Central memory CD8-positive, alpha-beta T cell (primary cell): ENCODE measurements around the gene HSD17B12.

Experiments used
- ATAC-seq: fragments of 150-1000 bp; cut with Tn5 transposase; replicated peaks from 2 replicates; pipeline ENCODE4 v1.10.0; 2022; ENCODE audit warnings: mild to moderate bottlenecking, moderate FRiP score, moderate number of reproducible peaks; ENCODE audit not compliant: poor library complexity, severe bottlenecking; ENCODE audit errors: extremely low read depth
- DNase-seq, 2 donors: peaks; one replicate each; pipeline ENCODE4 v3.0.0; 2021; ENCODE audit warnings: low spot score in 2 of 2
- H3K27ac Mint-ChIP-seq: one replicate; pipeline ENCODE4 v1.8.0; 2022; ENCODE audit warnings: low read depth, mild to moderate bottlenecking, moderate library complexity, mixed read lengths
- H3K27me3 Mint-ChIP-seq: one replicate; pipeline ENCODE4 v1.8.0; 2022; ENCODE audit warnings: mixed read lengths
- H3K36me3 Mint-ChIP-seq: one replicate; pipeline ENCODE4 v1.8.0; 2022; ENCODE audit warnings: mild to moderate bottlenecking, moderate library complexity, mixed read lengths; ENCODE audit not compliant: insufficient read depth
- H3K4me1 Mint-ChIP-seq: one replicate; pipeline ENCODE4 v1.8.0; 2022; ENCODE audit warnings: mixed read lengths
- H3K4me3 Mint-ChIP-seq: one replicate; pipeline ENCODE4 v1.8.0; 2022; ENCODE audit warnings: mild to moderate bottlenecking, moderate library complexity, mixed read lengths
- H3K9me3 Mint-ChIP-seq: one replicate; pipeline ENCODE4 v1.8.0; 2022; ENCODE audit warnings: mixed read lengths

The HSD17B12 gene

GRCh38 chr11:43789700-43790443 lies 109.3 kb downstream of the HSD17B12 start:
- H3K9me3 Mint-ChIP-seq: peaks cover 6% of the 10 kb centered on the region
- no peak overlapping the region for H3K27ac Mint-ChIP-seq
- no peaks in the 10 kb centered on the region for H3K36me3 Mint-ChIP-seq
- H3K4me3 Mint-ChIP-seq: no peak overlapping the region
- DNase-seq (no peak), ATAC-seq (no peak)
- H3K27me3 Mint-ChIP-seq: no peaks in the 10 kb centered on the region
- H3K4me1 Mint-ChIP-seq: peaks cover 6% of the 10 kb centered on the region

- ATAC-seq: no peak
- no peak for DNase-seq
- peaks cover under 1% of the 10 kb centered on the region for H3K9me3 Mint-ChIP-seq
- no peak overlapping the region for H3K4me3 Mint-ChIP-seq
- no peak overlapping the region for H3K27ac Mint-ChIP-seq
- peaks cover 6% of the 10 kb centered on the region for H3K4me1 Mint-ChIP-seq
- H3K27me3 Mint-ChIP-seq: no peaks in the 10 kb centered on the region
- H3K36me3 Mint-ChIP-seq: no peaks in the 10 kb centered on the region
Measured at GRCh38 chr11:43790444-43790794, 109.9 kb downstream of the HSD17B12 start.

DNA sequence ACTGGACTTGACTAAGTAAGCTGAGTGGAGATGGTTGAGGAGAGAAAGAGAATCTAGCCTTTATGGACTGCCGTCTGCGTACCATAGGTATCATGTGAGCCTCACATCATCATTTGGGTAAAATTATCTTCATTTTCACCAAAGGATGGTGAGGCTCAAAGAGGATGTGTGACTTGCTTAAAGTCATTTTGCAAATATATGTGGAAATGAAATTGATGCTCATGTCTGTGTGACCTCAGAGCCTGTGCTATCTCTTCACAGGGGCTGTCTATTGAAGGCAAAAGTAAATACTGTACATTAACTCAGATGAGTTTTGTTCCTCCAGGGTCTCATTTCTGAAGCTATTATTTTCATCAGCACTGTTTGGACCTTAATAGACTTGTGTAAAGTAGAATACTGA lies 116.8 kb downstream of the HSD17B12 start:
- Mint-ChIP-seq H3K36me3 (peaks cover 7% of the 10 kb centered on the region), H3K4me1 (no peaks in the 10 kb centered on the region), H3K9me3 (no peaks in the 10 kb centered on the region), H3K27me3 (no peaks in the 10 kb centered on the region), H3K4me3 (no peak overlapping the region), H3K27ac (no peak overlapping the region)
- DNase-seq: no peak
- no peak for ATAC-seq

DNA sequence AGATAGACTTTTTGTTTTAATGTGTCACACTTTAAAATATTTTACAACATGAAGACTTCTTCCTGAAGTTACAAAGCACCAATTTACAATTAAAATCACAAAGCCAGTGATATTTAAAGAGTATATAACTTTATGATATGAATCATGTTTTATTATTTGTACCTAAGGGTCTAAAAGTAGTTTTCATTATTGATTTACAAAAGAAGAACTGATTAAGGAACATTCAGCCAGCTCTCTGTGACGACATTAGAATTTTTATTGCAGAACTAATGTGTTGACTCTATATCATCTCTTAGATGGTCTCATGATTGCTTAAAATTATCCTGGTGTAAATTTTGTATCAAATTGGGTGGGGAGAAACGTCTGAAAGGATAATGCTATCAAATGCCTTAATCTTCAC lies 117.3 kb downstream of the HSD17B12 start:
- no peak for ATAC-seq
- Mint-ChIP-seq H3K27ac (no peak overlapping the region), H3K27me3 (no peaks in the 10 kb centered on the region), H3K36me3 (peaks cover 7% of the 10 kb centered on the region), H3K9me3 (no peaks in the 10 kb centered on the region), H3K4me3 (no peak overlapping the region), H3K4me1 (no peaks in the 10 kb centered on the region)
- DNase-seq: no peak

DNA sequence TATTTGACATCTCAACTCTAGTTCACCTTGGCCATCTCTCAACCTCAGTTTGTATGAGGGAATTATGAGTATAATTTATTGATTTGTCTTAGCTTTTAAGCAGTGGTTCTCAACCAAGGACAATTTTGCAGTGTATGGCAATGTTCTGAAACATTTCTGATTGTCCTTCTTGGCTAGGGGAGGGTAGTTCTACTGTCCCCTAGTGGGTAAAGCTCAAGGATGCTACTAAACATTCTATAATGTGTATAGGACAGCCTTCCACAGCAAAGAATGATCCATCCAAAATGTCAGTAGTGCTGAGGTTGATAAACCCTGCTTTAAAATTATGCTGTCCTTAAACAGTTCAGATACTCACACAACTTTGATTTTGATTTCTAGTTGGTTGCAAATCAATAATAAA lies 122.0 kb downstream of the HSD17B12 start:
- Mint-ChIP-seq H3K4me1 (no peaks in the 10 kb centered on the region), H3K36me3 (peaks cover 9% of the 10 kb centered on the region), H3K27ac (no peak overlapping the region), H3K9me3 (no peaks in the 10 kb centered on the region), H3K4me3 (no peak overlapping the region), H3K27me3 (no peaks in the 10 kb centered on the region)
- no peak for DNase-seq
- no peak for ATAC-seq

DNA sequence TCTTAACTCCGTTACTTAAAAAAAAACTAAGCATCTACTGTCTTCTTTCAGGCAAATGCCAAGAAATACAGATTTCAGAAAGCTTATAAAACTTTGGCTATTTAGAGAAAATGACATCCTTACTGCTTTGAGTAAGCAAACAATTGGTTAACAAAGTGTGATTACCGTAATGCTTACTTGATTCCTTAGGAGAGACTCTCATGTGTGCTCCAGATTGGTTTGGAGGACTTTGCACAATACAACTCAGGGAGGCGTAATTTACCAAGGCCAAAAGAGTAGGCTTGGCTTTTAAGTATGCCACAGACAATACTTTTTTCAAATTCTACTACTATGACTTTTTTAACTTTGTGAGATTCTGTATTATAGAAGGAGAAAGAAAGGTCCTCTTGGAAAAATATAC lies 123.2 kb downstream of the HSD17B12 start:
- Mint-ChIP-seq H3K4me1 (no peaks in the 10 kb centered on the region), H3K27me3 (no peaks in the 10 kb centered on the region), H3K4me3 (no peak overlapping the region), H3K36me3 (peaks cover 6% of the 10 kb centered on the region), H3K9me3 (no peaks in the 10 kb centered on the region), H3K27ac (no peak overlapping the region)
- DNase-seq: no peak
- ATAC-seq: no peak

DNA sequence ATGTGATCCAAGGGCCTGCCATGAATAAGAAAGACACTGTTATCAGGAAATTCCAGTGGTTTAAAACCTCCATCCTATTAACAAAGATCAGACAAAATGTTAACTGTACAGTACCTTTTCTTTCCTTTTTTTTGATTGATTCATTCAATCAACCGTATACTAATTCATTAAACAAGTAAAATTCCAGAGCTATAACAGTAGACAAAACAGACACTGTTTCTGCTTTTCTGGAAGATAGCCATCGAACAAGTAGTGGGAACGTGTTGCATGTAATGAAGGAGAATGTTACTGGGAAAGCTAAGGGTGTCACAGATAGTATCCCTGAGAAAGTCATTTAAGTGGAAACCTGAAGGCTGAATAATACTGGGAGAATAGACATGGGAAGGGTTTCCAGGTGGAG lies 126.4 kb downstream of the HSD17B12 start:
- H3K4me1 Mint-ChIP-seq: no peaks in the 10 kb centered on the region
- no peak overlapping the region for H3K4me3 Mint-ChIP-seq
- no peaks in the 10 kb centered on the region for H3K27me3 Mint-ChIP-seq
- DNase-seq: no peak
- no peaks in the 10 kb centered on the region for H3K9me3 Mint-ChIP-seq
- no peak overlapping the region for H3K27ac Mint-ChIP-seq
- no peak for ATAC-seq
- H3K36me3 Mint-ChIP-seq: peaks cover 2% of the 10 kb centered on the region

DNA sequence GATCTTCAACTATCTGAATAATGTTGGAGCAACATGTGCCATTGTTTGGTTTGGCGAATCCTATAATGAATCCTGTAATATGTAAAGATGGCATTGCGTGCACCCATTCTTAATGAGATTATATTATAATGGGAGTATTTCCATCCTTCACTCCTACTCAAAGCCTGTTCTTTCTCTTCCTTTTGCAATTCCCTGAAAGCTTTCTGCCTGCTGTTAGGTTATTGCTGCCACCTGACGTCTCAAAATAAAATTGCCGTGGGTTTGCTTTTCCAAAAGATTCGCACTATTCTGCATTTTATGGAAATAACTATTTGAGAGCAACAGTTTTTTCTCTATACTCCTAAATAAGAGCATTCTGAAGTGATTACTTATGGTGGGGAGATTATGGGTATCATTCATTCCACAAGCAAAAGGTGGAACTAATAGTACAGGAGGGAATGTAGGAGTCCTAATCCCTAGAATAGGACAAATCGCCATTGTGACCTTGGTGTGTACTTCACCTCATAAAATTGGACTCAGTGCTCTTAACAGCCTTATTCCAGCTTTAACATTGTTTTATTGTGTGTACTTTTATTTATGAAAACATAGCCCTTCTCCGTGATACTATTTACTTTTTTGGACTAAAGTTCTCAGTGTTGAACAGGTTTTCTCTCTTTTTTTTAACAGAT lies 130.5 kb downstream of the HSD17B12 start:
- no peak overlapping the region for H3K4me3 Mint-ChIP-seq

DNA sequence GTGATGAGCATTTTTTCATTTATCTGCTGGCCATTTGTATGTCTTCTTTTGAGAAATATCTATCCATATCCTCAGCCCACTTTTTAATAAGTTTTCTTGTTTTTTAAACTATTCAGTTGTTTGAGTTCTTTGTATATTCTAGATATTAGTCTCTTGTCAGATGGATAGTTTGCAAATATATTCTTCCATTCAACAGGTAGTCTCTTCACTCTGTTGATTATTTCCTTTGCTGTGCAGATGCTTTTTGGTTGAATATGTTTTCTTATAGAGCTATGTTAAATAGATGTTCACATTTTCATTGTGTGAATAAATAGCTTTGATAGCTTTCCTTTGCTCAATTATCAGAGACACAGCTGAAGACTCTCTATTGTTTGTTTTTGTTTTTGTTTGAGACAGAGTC lies 131.9 kb downstream of the HSD17B12 start:
- no peak overlapping the region for H3K4me3 Mint-ChIP-seq
- no peaks in the 10 kb centered on the region for H3K9me3 Mint-ChIP-seq
- no peaks in the 10 kb centered on the region for H3K27me3 Mint-ChIP-seq
- H3K27ac Mint-ChIP-seq: no peak overlapping the region
- DNase-seq (no peak), ATAC-seq (no peak)
- H3K4me1 Mint-ChIP-seq: no peaks in the 10 kb centered on the region
- peaks cover 2% of the 10 kb centered on the region for H3K36me3 Mint-ChIP-seq

More for the DNA sequence above, 130.5 kb downstream of the HSD17B12 start:
- H3K36me3 Mint-ChIP-seq: no peaks in the 10 kb centered on the region
- ATAC-seq (no peak), DNase-seq (no peak)
- H3K9me3 Mint-ChIP-seq: no peaks in the 10 kb centered on the region
- H3K27ac Mint-ChIP-seq: no peak overlapping the region
- no peaks in the 10 kb centered on the region for H3K27me3 Mint-ChIP-seq
- H3K4me1 Mint-ChIP-seq: no peaks in the 10 kb centered on the region

DNA sequence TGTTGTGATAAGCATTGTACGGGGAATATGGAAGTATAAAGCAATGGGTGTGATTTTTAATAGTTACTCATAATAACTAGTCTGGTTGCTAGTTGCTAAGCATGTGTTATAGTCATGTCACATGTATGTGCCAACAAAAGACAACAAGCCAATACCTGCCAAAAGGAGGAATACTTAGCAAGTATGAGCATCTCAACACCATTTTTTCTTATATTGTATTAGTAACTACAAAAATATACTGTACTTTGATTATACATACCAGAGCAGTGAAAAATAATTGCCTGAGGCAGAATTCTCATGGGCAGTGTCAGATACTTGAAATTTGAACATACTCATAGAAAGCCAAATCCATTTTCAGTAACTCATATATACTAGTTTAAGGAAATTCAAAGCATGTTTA lies 137.7 kb downstream of the HSD17B12 start:
- Mint-ChIP-seq H3K27ac (no peak overlapping the region), H3K4me1 (no peaks in the 10 kb centered on the region), H3K9me3 (no peaks in the 10 kb centered on the region), H3K27me3 (no peaks in the 10 kb centered on the region), H3K4me3 (no peak overlapping the region), H3K36me3 (peaks cover 10% of the 10 kb centered on the region)
- no peak for DNase-seq
- ATAC-seq: no peak

DNA sequence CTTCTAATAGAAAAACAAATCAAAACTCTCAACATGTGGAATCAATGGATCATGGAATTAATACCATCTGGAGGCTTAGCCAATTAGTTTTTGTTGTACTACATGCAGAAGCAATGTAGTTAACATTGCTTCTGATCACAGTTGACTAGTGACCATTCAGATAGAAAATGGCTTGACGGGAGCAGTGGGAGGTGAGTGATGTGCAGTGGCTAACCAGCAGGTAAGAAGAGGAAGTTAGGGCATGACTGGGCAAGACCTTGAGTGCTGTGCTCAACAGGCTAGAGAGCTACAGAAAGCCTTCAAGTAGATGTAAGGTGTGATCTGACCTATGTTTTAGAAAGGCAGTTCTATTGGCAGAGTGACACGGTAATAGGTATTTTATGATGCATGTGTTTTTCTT lies 139.4 kb downstream of the HSD17B12 start:
- no peaks in the 10 kb centered on the region for H3K4me1 Mint-ChIP-seq
- H3K9me3 Mint-ChIP-seq: no peaks in the 10 kb centered on the region
- H3K27me3 Mint-ChIP-seq: no peaks in the 10 kb centered on the region
- no peak overlapping the region for H3K27ac Mint-ChIP-seq
- ATAC-seq (no peak), DNase-seq (no peak)
- no peak overlapping the region for H3K4me3 Mint-ChIP-seq
- H3K36me3 Mint-ChIP-seq: peaks cover 10% of the 10 kb centered on the region

DNA sequence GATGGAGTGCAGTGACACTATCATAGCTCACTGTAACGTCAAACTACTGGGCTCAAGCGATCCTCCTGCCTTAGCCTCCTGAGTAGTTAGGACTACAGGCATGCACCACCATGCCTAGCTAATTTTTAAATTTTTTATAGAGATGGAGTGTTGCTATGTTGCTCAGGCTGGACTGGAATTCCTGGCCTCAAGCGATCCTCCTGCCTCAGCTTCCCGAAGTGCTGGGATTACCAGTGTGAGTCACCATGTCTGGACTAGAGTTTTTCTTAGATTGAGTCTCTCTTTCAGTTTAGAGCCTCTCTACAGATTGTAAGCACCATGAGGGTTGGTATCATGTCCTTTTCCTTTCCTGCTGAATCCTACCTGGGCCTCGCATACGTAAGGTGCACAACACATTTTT lies 142.8 kb downstream of the HSD17B12 start:
- DNase-seq: no peak
- no peaks in the 10 kb centered on the region for H3K9me3 Mint-ChIP-seq
- no peaks in the 10 kb centered on the region for H3K4me1 Mint-ChIP-seq
- H3K4me3 Mint-ChIP-seq: no peak overlapping the region
- no peak for ATAC-seq
- no peak overlapping the region for H3K27ac Mint-ChIP-seq
- H3K27me3 Mint-ChIP-seq: no peaks in the 10 kb centered on the region
- peaks cover 5% of the 10 kb centered on the region for H3K36me3 Mint-ChIP-seq

DNA sequence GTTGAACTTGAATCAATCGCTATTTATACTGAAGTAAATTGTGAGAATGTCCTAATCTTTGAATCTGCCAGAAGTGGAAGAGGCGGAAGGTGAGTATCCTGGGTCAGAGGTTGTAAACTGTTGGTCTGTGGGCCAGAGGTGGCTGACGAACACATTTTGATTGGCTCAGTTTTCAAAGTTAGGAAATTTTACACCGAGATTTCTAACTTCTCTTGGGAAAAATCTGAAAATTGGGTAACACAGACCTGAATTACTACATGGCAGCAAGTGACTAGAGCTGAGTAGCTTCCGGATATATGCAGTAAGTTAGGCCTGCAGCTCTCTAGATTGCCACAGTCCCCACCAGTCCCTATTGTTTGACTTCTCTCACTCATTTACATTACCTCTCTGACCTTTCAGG lies 143.3 kb downstream of the HSD17B12 start:
- ATAC-seq (no peak), DNase-seq (no peak)
- Mint-ChIP-seq H3K36me3 (peaks cover 5% of the 10 kb centered on the region), H3K9me3 (no peaks in the 10 kb centered on the region), H3K4me3 (no peak overlapping the region), H3K27ac (no peak overlapping the region), H3K27me3 (no peaks in the 10 kb centered on the region), H3K4me1 (no peaks in the 10 kb centered on the region)
